HUDEP-2 (cell line): ENCODE data around the gene TK2.
"Not testable (repeated sequence)": the region's sequence is repeated elsewhere in the genome, so short reads cannot be mapped to it uniquely, and the experiment has no call there.

Experiments
- DNase-seq, 76 experiments: peaks; one replicate each; lab custom pipeline; 2025; ENCODE audit not compliant: unreplicated experiment in 76 of 76; lab: John Stamatoyannopoulos, UW

TK2 gene

DNA sequence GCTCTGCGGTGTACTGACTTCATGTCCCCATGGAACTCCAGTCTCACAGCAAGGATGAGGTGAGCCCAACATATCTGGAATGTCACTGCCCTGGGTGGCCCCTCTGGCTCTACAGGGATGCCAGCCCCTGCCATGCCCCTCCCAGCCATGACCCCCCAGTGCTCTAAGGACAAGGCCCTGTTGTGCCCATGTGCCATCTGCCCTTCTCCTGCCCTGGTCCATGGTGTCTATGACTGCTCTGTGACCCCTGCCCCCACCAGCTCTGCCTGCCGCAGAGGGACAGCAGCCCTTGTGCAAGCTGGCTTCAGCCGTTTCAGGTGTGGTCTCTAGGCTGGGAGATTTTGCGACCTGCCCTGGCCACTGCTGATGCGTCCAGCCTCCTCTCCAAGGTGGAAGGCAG, 40.3 kb downstream of the TK2 start:
- no peak for DNase-seq

GRCh38 chr16:66508914-66509496, 40.9 kb downstream of the TK2 start:
- no peak for DNase-seq

DNA sequence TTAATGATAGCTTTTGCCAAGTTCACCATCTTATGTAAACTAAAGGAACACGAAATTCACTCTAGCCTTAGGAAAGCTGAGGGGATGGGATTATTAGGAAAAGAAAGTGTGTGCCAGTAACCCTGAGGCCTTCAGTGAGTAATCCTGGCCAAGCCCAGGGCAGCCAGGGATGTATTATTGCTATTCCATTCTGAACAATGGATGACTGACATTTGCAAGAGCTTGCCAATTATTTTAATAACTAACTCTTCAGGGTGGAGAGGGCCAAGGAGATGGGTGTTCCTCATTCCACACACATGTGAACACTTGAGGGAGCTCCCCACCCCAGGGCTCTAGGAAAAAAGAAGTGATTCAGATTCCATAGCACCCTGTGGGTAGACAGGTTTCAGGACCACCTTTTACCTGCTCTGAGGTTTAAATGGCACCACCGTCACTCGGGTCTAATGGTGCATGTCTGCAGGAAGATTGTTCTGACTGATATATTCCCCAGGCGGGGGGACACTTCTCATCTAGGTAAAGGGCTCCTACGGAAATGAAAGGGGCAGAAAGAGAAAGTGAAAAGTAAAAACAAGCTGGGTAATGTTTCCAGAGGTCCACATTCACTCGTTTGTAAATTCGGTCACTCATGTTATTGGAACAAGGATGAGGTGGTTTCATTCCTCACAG, 41.5 kb downstream of the TK2 start:
- no peak for DNase-seq

- no peak for DNase-seq
Observed at GRCh38 chr16:66507731-66508239, 42.1 kb downstream of the TK2 start.

GRCh38 chr16:66503612-66504011, 46.3 kb downstream of the TK2 start:
- DNase-seq: no peak

DNA sequence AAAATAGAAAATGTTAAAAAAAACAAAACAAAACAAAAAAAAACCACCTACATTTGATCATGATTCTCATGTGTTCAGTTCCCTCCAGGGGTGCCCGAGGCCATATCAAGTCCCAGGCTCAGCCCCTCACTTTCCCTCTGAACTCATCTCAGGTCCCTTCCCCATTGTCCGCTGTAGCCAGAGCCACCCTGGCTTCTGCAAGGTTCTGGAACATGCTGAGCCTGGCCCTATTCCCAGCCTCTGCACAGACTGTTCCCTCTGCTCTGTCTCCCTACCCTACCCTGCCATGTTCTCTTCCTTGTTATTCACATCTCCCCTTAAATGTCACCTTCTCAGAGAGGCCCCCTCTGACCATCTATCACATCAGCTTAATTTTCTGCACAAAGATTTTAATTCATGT, 46.9 kb downstream of the TK2 start:
- no peak for DNase-seq

- DNase-seq: no peak
Observed at GRCh38 chr16:66502020-66502913, 47.7 kb downstream of the TK2 start.

DNA sequence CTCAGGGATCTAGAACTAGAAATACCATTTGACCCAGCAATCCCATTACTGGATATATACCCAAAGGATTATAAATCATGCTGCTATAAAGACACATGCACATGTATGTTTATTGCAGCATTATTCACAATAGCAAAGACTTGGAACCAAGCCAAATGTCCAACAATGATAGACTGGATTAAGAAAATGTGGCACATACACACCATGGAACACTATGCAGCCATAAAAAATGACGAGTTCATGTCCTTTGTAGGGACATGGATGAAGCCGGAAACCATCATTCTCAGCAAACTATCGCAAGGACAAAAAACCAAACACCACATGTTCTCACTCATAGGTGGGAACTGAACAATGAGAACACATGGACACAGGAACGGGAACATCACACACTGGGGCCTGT, 48.4 kb downstream of the TK2 start:
- DNase-seq: not testable (repeated sequence)

DNA sequence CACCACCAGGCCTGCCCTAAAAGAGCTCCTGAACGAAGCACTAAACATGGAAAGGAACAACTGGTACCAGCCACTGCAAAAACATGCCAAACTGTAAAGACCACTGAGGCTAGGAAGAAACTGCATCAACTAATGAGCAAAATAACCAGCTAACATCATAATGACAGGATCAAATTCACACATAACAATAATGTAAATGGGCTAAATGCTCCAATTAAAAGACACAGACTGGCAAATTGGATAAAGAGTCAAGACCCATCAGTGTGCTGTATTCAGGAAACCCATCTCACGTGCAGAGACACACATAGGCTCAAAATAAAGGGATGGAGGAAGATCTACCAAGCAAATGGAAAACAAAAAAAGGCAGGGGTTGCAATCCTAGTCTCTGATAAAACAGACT, 52.0 kb downstream of the TK2 start:
- not testable (repeated sequence) for DNase-seq

DNA sequence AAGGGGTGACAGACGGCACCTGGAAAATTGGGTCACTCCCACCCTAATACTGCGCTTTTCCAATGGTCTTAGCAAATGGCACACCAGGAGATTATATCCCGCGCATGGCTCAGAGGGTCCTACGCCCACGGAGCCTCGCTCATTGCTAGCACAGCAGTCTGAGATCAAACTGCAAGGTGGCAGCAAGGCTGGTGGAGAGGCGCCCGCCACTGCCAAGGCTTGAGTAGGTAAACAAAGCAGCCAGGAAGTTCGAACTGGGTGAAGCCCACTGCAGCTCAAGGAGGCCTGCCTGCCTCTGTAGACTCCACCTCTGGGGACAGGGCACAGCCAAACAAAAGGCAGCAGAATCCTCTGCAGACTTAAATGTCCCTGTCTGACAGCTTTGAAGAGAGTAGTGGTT, 53.7 kb downstream of the TK2 start:
- not testable (repeated sequence) for DNase-seq

DNA sequence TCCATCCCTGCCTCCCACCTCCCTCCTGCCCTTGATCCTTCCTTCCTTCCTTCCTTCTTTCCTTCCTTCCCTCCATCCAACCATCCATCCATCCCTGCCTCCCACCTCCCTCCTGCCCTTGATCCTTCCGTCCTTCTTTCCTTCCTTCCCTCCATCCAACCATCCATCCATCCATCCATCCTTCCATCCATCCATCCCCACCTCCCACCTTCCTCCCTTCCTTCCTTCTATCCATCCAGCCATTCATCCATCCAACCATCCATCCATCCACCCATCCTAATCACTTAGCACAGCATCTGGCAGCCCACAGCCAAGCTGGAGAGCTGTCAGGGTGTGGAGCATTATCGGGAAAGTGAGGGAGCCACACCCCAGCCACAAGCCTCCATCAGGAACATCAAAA, 54.5 kb downstream of the TK2 start:
- DNase-seq: no peak

DNA sequence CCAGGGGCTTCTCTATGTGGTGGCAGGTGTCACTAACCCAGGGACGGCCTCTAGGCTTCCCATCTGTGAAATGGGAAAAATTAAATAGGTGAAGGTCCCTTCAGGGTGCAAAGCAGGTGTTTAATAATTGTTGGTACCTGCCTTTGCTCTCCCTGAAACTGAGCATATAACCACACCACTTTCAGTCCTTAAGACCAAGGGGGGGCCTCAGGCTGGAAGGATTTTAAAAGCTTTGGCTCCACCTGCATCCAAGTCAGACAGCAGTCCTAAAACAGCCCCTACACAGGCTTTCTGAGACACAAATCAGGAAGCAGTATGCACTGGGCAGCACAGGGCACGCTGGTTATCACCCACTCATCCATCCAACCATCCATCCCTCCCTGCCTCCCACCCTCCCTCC, 55.0 kb downstream of the TK2 start:
- DNase-seq: no peak

GRCh38 chr16:66493490-66494401, 56.2 kb downstream of the TK2 start:
- DNase-seq: no peak

DNA sequence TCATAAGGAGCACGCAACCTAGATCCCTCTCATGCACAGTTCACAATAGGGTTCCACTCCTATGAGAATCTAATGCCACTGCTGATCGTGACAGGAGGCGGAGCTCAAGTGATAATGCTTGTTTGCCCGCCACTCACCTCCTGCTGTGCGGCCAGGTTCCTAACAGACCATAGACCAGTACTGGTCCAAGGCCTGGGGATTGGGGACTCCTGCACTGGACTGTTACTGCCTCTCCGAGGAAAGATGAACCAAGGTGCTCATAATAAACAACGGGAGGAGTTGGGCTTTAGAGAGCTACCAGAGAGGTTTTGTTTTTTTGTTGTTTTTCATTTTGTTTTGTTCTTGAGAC, 58.2 kb downstream of the TK2 start:
- DNase-seq: no peak

- DNase-seq: peak in 7 of 76 experiments; percentile 5 to 19 (median 11)
Observed at GRCh38 chr16:66490774-66491715, 58.9 kb downstream of the TK2 start.

DNA sequence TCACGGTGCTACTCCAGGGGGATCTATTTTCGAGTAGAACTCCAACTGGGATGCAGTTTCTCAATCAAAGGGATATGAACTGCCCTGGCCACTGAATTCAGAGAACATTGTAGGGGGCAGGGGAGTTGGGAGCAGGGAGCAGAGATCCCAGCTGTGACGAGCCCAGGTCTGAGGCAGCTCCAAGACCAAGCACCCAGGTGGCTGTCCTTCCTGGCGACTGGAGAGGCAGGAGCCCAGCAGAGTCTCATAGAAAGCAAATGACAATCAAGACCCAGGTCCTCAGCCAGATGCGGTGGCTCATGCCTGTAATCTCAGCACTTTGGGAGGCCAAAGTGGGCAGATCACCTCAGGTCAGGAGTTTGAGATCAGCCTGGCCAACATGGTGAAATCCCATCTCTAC, 60.1 kb downstream of the TK2 start:
- DNase-seq: no peak

- no peak for DNase-seq
Observed at GRCh38 chr16:66489385-66489784, 60.5 kb downstream of the TK2 start.

DNA sequence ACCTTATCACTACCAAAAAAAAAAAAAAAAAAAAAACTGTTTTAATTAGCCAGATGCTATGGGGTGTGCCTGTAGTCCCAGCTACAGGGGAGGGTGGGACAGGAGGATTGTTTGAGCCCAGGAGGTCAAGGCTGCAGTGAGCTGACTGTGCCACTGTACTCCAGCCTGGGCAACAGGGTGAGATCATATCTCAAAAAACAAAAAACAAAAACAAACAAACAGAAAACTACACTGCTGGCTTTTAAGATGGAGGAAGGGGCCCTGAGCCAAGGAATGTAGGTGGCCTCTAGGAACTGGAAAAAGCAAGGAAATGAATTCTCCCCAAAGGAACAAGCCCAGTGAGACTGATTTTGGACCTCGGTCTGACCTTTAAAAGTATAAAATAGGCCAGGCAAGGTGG, 61.4 kb downstream of the TK2 start:
- no peak for DNase-seq

DNA sequence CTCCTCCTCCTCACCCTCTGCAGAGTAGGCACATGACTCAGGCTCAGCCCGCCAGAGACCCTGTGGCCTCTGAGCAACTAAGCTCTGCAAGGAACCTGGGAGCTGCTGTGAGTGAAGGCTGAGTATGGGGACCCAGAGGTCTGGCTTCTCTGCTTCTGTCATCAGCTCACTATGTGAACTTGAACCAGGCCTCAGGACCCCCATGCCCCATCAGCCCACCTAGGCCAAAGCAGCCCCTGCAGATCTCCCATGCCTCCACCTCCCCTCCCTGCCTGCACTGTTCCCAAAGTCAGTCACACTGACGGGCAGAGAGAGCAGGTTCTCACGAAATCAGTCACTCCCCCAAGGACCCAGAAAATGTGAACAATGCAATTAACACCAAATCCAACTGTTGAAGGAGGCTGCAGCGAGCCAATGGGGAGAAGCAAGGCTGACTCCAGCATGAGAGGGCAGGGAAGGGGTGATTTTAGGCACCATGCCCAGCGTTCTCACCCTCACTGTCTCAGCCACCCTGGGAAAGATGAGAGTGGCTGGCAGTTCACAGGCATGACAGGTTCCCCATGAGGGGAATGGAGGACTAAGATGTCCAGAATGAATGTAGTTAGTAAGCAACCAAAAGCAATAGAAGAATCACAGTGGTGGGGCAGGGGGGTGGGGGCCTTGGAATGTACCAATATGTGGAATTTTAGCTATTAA, 62.2 kb downstream of the TK2 start:
- no peak for DNase-seq
